ENCODE data around the gene KATNAL2.

DNA sequence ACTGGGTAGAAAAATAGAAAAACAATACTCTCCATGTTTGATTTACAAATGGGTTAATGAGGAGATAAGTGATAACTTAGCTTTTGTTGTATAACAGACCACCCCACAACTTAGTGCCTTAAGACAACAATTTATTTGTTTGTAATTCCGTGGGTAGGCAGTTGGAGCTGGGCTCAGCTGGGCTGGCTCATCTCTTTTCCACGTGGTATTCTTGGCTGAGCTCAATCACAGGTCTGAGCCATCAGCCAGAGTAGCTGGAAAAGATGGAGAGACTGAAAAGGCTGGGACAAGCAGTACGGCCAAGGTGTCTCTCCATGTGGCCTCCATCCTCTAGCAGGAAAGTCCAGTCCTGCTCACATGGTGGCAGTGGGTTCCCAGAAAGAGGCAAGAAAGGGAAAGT lies 150.2 kb downstream of the KATNAL2 start:
- TF ChIP-seq, protein P1, sequence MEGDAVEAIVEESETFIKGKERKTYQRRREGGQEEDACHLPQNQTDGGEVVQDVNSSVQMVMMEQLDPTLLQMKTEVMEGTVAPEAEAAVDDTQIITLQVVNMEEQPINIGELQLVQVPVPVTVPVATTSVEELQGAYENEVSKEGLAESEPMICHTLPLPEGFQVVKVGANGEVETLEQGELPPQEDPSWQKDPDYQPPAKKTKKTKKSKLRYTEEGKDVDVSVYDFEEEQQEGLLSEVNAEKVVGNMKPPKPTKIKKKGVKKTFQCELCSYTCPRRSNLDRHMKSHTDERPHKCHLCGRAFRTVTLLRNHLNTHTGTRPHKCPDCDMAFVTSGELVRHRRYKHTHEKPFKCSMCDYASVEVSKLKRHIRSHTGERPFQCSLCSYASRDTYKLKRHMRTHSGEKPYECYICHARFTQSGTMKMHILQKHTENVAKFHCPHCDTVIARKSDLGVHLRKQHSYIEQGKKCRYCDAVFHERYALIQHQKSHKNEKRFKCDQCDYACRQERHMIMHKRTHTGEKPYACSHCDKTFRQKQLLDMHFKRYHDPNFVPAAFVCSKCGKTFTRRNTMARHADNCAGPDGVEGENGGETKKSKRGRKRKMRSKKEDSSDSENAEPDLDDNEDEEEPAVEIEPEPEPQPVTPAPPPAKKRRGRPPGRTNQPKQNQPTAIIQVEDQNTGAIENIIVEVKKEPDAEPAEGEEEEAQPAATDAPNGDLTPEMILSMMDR (IDR thresholded peaks at IDR 0.05) = no peak
- no peak for TF ChIP-seq POLR2A (IDR thresholded peaks at IDR 0.05)

All from heart left ventricle (tissue), 13 donors.